GM18508 (cell line): ENCODE results near the gene LNPEP.
"Not testable (repeated sequence)": the region's sequence is repeated elsewhere in the genome, so short reads cannot be mapped to it uniquely, and the experiment has no call there.

Experiments
- ATAC-seq: cut with Tn5 transposase; IDR thresholded peaks from one replicate; pipeline ENCODE4 v1.9.1; 2021; ENCODE audit warnings: moderate number of reproducible peaks; ENCODE audit not compliant: insufficient read depth, unreplicated experiment

Gene LNPEP

GRCh38 chr5:96928931-96929708 is 6.8 kb upstream of the LNPEP start:
- no peak for ATAC-seq

- ATAC-seq: no peak
These were observed 5.8 kb upstream of the LNPEP start for GRCh38 chr5:96930058-96930457.

GRCh38 chr5:96930589-96930988 is 5.3 kb upstream of the LNPEP start:
- no peak for ATAC-seq

- not testable (repeated sequence) for ATAC-seq
These were observed 4.8 kb upstream of the LNPEP start for GRCh38 chr5:96931037-96931436.

- ATAC-seq: no peak
These were observed 4.3 kb upstream of the LNPEP start for GRCh38 chr5:96931605-96932004.

- no peak for ATAC-seq
These were observed 3.9 kb upstream of the LNPEP start for GRCh38 chr5:96932026-96932425.

- ATAC-seq: no peak
These were observed 1.8 kb upstream of the LNPEP start for GRCh38 chr5:96933764-96934707.

GRCh38 chr5:96934708-96935558 is 947 bp upstream of the LNPEP start:
- ATAC-seq: peak; percentile 39

- no peak for ATAC-seq
These were observed 796 bp downstream of the LNPEP start for GRCh38 chr5:96936431-96937320.

- ATAC-seq: no peak
These were observed 4.7 kb downstream of the LNPEP start for GRCh38 chr5:96940586-96940985.

- ATAC-seq: no peak
These were observed 5.3 kb downstream of the LNPEP start for GRCh38 chr5:96941140-96941539.

- ATAC-seq: no peak
These were observed 6.2 kb downstream of the LNPEP start for GRCh38 chr5:96942078-96942477.

- no peak for ATAC-seq
These were observed 7.0 kb downstream of the LNPEP start for GRCh38 chr5:96942911-96943310.

- no peak for ATAC-seq
These were observed 7.9 kb downstream of the LNPEP start for GRCh38 chr5:96943799-96944198.

- no peak for ATAC-seq
These were observed 9.4 kb downstream of the LNPEP start for GRCh38 chr5:96945144-96945897.

- no peak for ATAC-seq
These were observed 10.5 kb downstream of the LNPEP start for GRCh38 chr5:96946381-96946780.

GRCh38 chr5:96952118-96952750 is 16.4 kb downstream of the LNPEP start:
- no peak for ATAC-seq

GRCh38 chr5:96952974-96953730 is 17.3 kb downstream of the LNPEP start:
- no peak for ATAC-seq
